Fibroblast of skin of right quadriceps (primary cell): ENCODE data around the gene MLST8.

Experiments used
- DNase-seq: peaks from one replicate; pipeline ENCODE4 v3.0.0-alpha.2; 2013

Gene MLST8

GRCh38 chr16:2173916-2174315 is 31.3 kb upstream of the MLST8 start:
- no peak for DNase-seq

- no peak for DNase-seq
These were observed 30.7 kb upstream of the MLST8 start for GRCh38 chr16:2174396-2175131.

GRCh38 chr16:2175454-2175853 is 29.8 kb upstream of the MLST8 start:
- DNase-seq, result no peak

- DNase-seq, result no peak
These were observed 29.2 kb upstream of the MLST8 start for GRCh38 chr16:2176047-2176446.

- DNase-seq, result no peak
These were observed 28.2 kb upstream of the MLST8 start for GRCh38 chr16:2177101-2177500.

GRCh38 chr16:2177561-2177960 is 27.7 kb upstream of the MLST8 start:
- no peak for DNase-seq

GRCh38 chr16:2178321-2179106 is 26.7 kb upstream of the MLST8 start:
- peak; percentile 46 for DNase-seq

GRCh38 chr16:2179107-2179501 is 26.1 kb upstream of the MLST8 start:
- no peak for DNase-seq

GRCh38 chr16:2179576-2179975 is 25.7 kb upstream of the MLST8 start:
- no peak for DNase-seq

GRCh38 chr16:2180461-2180860 is 24.8 kb upstream of the MLST8 start:
- DNase-seq, result no peak

- no peak for DNase-seq
These were observed 24.0 kb upstream of the MLST8 start for GRCh38 chr16:2180962-2181923.

GRCh38 chr16:2181952-2182351 is 23.3 kb upstream of the MLST8 start:
- DNase-seq, result no peak

GRCh38 chr16:2183671-2184070 is 21.6 kb upstream of the MLST8 start:
- DNase-seq, result no peak

- DNase-seq, result no peak
These were observed 20.9 kb upstream of the MLST8 start for GRCh38 chr16:2184346-2184745.

GRCh38 chr16:2184962-2185361 is 20.3 kb upstream of the MLST8 start:
- no peak for DNase-seq

GRCh38 chr16:2186064-2186463 is 19.2 kb upstream of the MLST8 start:
- DNase-seq, result no peak

- DNase-seq, result no peak
These were observed 18.7 kb upstream of the MLST8 start for GRCh38 chr16:2186505-2186904.

GRCh38 chr16:2187212-2187611 is 18.0 kb upstream of the MLST8 start:
- DNase-seq, result no peak

GRCh38 chr16:2188395-2188794 is 16.9 kb upstream of the MLST8 start:
- no peak for DNase-seq

GRCh38 chr16:2189252-2189893 is 15.9 kb upstream of the MLST8 start:
- no peak for DNase-seq

- no peak for DNase-seq
These were observed 15.1 kb upstream of the MLST8 start for GRCh38 chr16:2190002-2190658.
